AG10803 (cell line): ENCODE data around the gene ZSCAN22.
A peak's percentile ranks its signal among the peaks of the same experiment; 100 is the strongest.

Experiments
- DNase-seq: peaks from one replicate; pipeline ENCODE4 v3.0.0; 2010; ENCODE audit warnings: low read depth
- H3K4me3 ChIP-seq: 2 replicates; pipeline ENCODE4 v1.5.1; 2011; ENCODE audit warnings: mild to moderate bottlenecking, low read length, control low read depth
- CTCF ChIP-seq: conservative IDR thresholded peaks from 2 replicates; pipeline ENCODE4 v1.5.1; 2011; ENCODE audit warnings: mild to moderate bottlenecking, low read length, control low read depth, inconsistent platforms

Gene ZSCAN22

GRCh38 chr19:58356766-58357480, 30.1 kb downstream of the ZSCAN22 start:
- no peak for TF ChIP-seq CTCF
- peak overlapping the region; percentile 49 for H3K4me3 ChIP-seq
- DNase-seq, result peak; percentile 34

GRCh38 chr19:58357481-58358145, 30.8 kb downstream of the ZSCAN22 start:
- TF ChIP-seq CTCF, result no peak
- no peak overlapping the region for H3K4me3 ChIP-seq
- no peak for DNase-seq

GRCh38 chr19:58361900-58362271, 35.1 kb downstream of the ZSCAN22 start:
- TF ChIP-seq CTCF, result no peak
- peak; percentile 57 for DNase-seq
- peak overlapping the region; percentile 80 for H3K4me3 ChIP-seq

- TF ChIP-seq CTCF, result no peak
- H3K4me3 ChIP-seq, result peak within 1 kb of the TSS; percentile 80
- DNase-seq, result peak; percentile 95
Observed at GRCh38 chr19:58362272-58362994, 35.6 kb downstream of the ZSCAN22 start, which contains the start of gene ZNF497. ZNF497 (minus strand) TSS chr19:58362751; CDS start chr19:58357635, 5,116 bp downstream.

- no peak for DNase-seq
- TF ChIP-seq CTCF, result no peak
- H3K4me3 ChIP-seq, result no peak overlapping the region
Observed at GRCh38 chr19:58364146-58364545, 37.4 kb downstream of the ZSCAN22 start.

GRCh38 chr19:58366585-58367430, 40.0 kb downstream of the ZSCAN22 start:
- H3K4me3 ChIP-seq, result no peak overlapping the region
- no peak for DNase-seq
- no peak for TF ChIP-seq CTCF
